Liver (tissue), 3 donors: Measurements from ENCODE around the gene CCSAP.

Experiments
- FOXA1 ChIP-seq: IDR thresholded peaks from 2 replicates; pipeline ENCODE4 v1.6.1; 2016; ENCODE audit warnings: antibody characterized with exemption
- GABPA ChIP-seq, 2 donors: IDR thresholded peaks in 1 of 2; conservative IDR thresholded peaks in 1 of 2; 2 replicates each; pipeline ENCODE4 v1.6.1; 2016; ENCODE audit warnings: antibody characterized with exemption in 2 of 2, mild to moderate bottlenecking in 1 of 2, moderate library complexity in 1 of 2
- NR2F2 ChIP-seq: IDR thresholded peaks from 2 replicates; pipeline ENCODE4 v1.6.1; 2016; ENCODE audit warnings: antibody characterized with exemption
- RAD21 ChIP-seq, 2 donors: IDR thresholded peaks; 2 replicates each; pipeline ENCODE4 v1.6.1; 2016; ENCODE audit warnings: antibody characterized with exemption in 2 of 2, mild to moderate bottlenecking in 2 of 2
- SP1 ChIP-seq: IDR thresholded peaks from 2 replicates; pipeline ENCODE4 v1.6.1; 2018; ENCODE audit warnings: antibody characterized with exemption, mild to moderate bottlenecking
- YY1 ChIP-seq: IDR thresholded peaks from 2 replicates; pipeline ENCODE4 v1.6.1; 2016; ENCODE audit warnings: antibody characterized with exemption, mild to moderate bottlenecking
- TF ChIP-seq, protein P1 (sequence below): fragments of 150-350 bp; IDR thresholded peaks from 2 replicates; pipeline ENCODE4 v1.5.1; 2017; ENCODE audit warnings: improper control_type of control experiment, low read depth, low read length; ENCODE audit not compliant: missing input control
- TF ChIP-seq, protein P2 (sequence below): IDR thresholded peaks from 2 replicates; pipeline ENCODE4 v1.6.1; 2016; ENCODE audit warnings: antibody characterized with exemption, mild to moderate bottlenecking
- TF ChIP-seq, protein P3 (sequence below): IDR thresholded peaks from 2 replicates; pipeline ENCODE4 v1.6.1; 2016; ENCODE audit warnings: antibody characterized with exemption
- TF ChIP-seq, protein P4 (sequence below): IDR thresholded peaks from 2 replicates; pipeline ENCODE4 v1.6.1; 2016; ENCODE audit warnings: antibody characterized with exemption
- donor health status: healthy.
- donor health status: healthy.

DNA sequence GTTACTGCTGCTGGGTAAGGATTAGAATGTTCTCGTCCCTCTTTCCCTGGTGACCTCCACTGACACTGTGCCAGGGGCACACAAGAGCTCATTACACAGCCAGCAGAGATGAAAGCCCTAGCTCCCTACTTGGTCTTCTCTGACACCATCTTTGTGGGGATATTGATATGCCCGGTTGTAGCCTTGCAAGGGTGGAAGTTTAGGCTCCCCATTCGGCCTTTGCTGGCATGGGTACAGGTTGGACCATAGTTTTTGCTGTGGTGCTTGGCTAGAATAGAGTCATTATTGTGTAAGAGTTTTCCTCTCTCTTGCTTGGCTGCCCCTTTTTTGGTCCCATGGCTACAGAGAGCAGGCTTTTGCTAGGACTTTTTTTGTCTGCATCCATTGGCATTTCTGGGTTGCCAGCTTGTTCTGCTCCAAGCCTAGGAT lies 59.6 kb downstream of the CCSAP start:
- no peak for TF ChIP-seq GABPA (IDR thresholded peaks at IDR 0.05 in 1 of 2, conservative IDR thresholded peaks at IDR 0.05 in 1 of 2)
- TF ChIP-seq, protein P1, sequence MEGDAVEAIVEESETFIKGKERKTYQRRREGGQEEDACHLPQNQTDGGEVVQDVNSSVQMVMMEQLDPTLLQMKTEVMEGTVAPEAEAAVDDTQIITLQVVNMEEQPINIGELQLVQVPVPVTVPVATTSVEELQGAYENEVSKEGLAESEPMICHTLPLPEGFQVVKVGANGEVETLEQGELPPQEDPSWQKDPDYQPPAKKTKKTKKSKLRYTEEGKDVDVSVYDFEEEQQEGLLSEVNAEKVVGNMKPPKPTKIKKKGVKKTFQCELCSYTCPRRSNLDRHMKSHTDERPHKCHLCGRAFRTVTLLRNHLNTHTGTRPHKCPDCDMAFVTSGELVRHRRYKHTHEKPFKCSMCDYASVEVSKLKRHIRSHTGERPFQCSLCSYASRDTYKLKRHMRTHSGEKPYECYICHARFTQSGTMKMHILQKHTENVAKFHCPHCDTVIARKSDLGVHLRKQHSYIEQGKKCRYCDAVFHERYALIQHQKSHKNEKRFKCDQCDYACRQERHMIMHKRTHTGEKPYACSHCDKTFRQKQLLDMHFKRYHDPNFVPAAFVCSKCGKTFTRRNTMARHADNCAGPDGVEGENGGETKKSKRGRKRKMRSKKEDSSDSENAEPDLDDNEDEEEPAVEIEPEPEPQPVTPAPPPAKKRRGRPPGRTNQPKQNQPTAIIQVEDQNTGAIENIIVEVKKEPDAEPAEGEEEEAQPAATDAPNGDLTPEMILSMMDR, result no peak
- TF ChIP-seq, protein P2, sequence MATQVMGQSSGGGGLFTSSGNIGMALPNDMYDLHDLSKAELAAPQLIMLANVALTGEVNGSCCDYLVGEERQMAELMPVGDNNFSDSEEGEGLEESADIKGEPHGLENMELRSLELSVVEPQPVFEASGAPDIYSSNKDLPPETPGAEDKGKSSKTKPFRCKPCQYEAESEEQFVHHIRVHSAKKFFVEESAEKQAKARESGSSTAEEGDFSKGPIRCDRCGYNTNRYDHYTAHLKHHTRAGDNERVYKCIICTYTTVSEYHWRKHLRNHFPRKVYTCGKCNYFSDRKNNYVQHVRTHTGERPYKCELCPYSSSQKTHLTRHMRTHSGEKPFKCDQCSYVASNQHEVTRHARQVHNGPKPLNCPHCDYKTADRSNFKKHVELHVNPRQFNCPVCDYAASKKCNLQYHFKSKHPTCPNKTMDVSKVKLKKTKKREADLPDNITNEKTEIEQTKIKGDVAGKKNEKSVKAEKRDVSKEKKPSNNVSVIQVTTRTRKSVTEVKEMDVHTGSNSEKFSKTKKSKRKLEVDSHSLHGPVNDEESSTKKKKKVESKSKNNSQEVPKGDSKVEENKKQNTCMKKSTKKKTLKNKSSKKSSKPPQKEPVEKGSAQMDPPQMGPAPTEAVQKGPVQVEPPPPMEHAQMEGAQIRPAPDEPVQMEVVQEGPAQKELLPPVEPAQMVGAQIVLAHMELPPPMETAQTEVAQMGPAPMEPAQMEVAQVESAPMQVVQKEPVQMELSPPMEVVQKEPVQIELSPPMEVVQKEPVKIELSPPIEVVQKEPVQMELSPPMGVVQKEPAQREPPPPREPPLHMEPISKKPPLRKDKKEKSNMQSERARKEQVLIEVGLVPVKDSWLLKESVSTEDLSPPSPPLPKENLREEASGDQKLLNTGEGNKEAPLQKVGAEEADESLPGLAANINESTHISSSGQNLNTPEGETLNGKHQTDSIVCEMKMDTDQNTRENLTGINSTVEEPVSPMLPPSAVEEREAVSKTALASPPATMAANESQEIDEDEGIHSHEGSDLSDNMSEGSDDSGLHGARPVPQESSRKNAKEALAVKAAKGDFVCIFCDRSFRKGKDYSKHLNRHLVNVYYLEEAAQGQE, result no peak
- TF ChIP-seq YY1, result peak; percentile 46
- TF ChIP-seq, protein P3, sequence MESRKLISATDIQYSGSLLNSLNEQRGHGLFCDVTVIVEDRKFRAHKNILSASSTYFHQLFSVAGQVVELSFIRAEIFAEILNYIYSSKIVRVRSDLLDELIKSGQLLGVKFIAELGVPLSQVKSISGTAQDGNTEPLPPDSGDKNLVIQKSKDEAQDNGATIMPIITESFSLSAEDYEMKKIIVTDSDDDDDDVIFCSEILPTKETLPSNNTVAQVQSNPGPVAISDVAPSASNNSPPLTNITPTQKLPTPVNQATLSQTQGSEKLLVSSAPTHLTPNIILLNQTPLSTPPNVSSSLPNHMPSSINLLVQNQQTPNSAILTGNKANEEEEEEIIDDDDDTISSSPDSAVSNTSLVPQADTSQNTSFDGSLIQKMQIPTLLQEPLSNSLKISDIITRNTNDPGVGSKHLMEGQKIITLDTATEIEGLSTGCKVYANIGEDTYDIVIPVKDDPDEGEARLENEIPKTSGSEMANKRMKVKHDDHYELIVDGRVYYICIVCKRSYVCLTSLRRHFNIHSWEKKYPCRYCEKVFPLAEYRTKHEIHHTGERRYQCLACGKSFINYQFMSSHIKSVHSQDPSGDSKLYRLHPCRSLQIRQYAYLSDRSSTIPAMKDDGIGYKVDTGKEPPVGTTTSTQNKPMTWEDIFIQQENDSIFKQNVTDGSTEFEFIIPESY, result no peak
- TF ChIP-seq NR2F2, result no peak
- TF ChIP-seq, protein P4, sequence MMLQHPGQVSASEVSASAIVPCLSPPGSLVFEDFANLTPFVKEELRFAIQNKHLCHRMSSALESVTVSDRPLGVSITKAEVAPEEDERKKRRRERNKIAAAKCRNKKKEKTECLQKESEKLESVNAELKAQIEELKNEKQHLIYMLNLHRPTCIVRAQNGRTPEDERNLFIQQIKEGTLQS, result no peak
- no peak for TF ChIP-seq SP1
- no peak for TF ChIP-seq FOXA1
- peak in 1 of 2 donors; percentile 9 for TF ChIP-seq RAD21 (IDR thresholded peaks at IDR 0.05)
